HG03442 (cell line): ENCODE measurements around the gene E2F3.

ENCODE experiments used
- ATAC-seq: cut with Tn5 transposase; IDR thresholded peaks from one replicate; pipeline ENCODE4 v1.9.1; 2021; ENCODE audit warnings: mild to moderate bottlenecking, moderate library complexity; ENCODE audit not compliant: unreplicated experiment

The E2F3 gene

GRCh38 chr6:20402092-20402341 is 338 bp downstream of the E2F3 start:
- no peak for ATAC-seq

GRCh38 chr6:20402342-20403069 is 827 bp downstream of the E2F3 start:
- ATAC-seq, result no peak

GRCh38 chr6:20403070-20403765 is 1.5 kb downstream of the E2F3 start:
- ATAC-seq, result peak; percentile 43

- peak; percentile 3 for ATAC-seq
Observed at GRCh38 chr6:20403766-20404640, 2.3 kb downstream of the E2F3 start.

GRCh38 chr6:20404641-20405032 is 3.0 kb downstream of the E2F3 start:
- peak; percentile 25 for ATAC-seq

- no peak for ATAC-seq
Observed at GRCh38 chr6:20408851-20409250, 7.2 kb downstream of the E2F3 start.

GRCh38 chr6:20409427-20409971 is 7.8 kb downstream of the E2F3 start:
- ATAC-seq, result peak; percentile 89

- ATAC-seq, result no peak
Observed at GRCh38 chr6:20411544-20411943, 9.9 kb downstream of the E2F3 start.

- ATAC-seq, result no peak
Observed at GRCh38 chr6:20411953-20412681, 10.4 kb downstream of the E2F3 start.

- no peak for ATAC-seq
Observed at GRCh38 chr6:20412682-20413073, 11.0 kb downstream of the E2F3 start.

- no peak for ATAC-seq
Observed at GRCh38 chr6:20413826-20414225, 12.1 kb downstream of the E2F3 start.

- no peak for ATAC-seq
Observed at GRCh38 chr6:20414711-20415110, 13.0 kb downstream of the E2F3 start.

GRCh38 chr6:20415304-20415703 is 13.6 kb downstream of the E2F3 start:
- ATAC-seq, result no peak

- no peak for ATAC-seq
Observed at GRCh38 chr6:20415712-20416454, 14.2 kb downstream of the E2F3 start.

GRCh38 chr6:20416567-20417345 is 15.1 kb downstream of the E2F3 start:
- no peak for ATAC-seq

GRCh38 chr6:20417819-20418218 is 16.1 kb downstream of the E2F3 start:
- ATAC-seq, result no peak

GRCh38 chr6:20426177-20427082 is 24.8 kb downstream of the E2F3 start:
- ATAC-seq, result no peak

- ATAC-seq, result peak; percentile 93
Observed at GRCh38 chr6:20427856-20428255, 26.2 kb downstream of the E2F3 start.
